CD4-positive, alpha-beta T cell treated with Interleukin-21 for 1 hour (primary cell): Measurements from ENCODE around the gene SMARCC1.

Experiments
- DNase-seq: peaks from one replicate; pipeline ENCODE4 v3.0.0-alpha.2; 2020

The SMARCC1 gene

GRCh38 chr3:47629770-47630169 lies 151.9 kb downstream of the SMARCC1 start:
- DNase-seq = no peak

DNA sequence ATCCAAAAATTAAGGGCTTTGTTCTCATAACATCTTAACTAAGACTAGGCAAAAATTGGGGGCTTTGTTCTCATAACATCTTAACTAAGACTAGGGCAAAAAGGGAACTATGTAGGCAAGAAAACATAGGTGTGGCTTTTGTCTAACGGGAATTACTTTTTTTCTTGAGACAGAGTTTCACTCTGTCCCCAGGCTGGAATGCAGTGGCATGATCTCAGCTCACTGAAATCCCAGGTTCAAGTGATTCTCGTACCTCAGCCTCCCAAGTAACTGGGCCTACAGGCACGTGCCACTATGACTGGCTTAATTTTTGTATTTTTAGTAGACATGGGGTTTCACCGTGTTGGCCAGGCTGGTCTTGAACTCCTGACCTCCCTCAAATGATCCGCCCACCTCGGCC lies 153.3 kb downstream of the SMARCC1 start:
- DNase-seq = no peak

- no peak for DNase-seq
Measured at GRCh38 chr3:47622671-47623461, 158.8 kb downstream of the SMARCC1 start.

DNA sequence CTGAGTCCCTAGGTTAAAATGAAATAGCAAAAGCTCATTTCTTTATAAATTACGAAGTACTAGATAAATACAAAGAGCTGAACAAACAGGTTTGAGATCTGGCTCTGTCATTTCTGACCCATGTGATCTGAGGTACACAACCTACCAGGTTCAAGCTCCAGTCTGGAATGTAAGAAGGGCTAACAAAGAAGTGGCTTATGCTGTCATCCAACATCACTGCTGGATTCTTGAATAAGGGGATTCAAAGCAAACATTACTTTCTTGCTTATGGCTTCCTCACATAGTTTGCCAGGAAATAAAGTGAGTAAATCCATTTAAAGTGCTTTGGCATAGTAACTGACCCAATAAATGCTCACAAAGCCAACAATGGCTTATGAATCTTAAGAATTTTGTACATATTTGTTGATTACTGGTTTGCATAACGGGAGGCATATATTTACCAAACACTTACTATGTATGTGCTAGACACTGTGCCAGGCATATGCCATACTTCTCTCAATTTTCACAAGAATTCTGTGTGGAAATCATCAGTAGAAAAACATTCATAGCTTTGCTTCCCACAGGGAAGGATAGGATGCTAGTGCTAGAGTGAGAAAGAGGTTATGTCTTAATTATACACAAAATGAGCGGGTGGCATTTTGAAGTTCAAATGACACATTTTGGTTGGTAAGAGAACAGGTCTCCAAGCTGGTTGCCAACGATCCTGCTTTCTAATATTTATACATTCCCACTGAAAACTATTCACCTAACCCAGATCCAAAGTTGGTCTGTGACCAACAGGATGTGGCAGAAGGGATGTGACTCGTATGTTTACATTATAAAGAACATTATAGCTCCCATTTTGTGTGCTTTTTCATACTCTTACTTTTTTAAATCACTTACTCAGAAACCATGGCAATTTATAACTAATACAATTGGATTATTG lies 164.3 kb downstream of the SMARCC1 start:
- no peak for DNase-seq

DNA sequence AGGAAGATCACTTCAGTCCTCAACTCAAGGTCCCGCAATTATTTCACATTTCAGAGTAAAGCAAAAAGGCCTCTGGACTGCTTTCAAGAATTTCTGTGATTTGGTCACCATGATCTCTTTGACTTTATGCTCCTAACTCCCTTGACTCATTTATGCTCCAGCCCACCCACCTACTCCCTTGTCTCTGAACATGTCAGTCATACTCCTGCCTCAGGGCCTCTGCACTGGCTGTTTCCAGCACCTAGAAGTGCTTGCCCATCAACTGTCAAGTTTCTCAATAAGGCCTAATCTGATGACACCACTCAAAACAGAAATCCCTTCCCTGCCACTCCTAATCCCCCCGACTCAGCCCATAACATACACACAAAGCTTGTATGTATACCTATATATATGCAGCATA lies 166.9 kb downstream of the SMARCC1 start:
- no peak for DNase-seq

DNA sequence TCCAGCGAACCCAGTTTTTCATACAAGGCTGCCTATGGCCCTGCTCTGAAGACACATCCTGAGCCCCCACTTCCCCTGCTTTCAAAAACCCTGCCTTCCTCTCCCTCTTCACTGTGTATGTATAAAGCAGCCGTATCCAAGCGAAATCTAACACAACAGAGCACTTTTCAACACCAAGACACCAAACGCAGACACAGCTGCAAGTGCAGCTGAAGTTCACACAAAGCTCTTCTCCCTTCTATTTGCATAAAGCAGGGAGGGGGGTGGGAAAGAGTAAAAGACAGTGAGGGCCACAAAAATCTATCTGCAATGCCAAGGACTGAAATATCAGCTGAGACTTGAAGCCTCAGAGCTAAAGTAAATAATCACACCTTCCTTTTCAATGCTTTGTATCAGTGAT lies 168.0 kb downstream of the SMARCC1 start:
- no peak for DNase-seq

DNA sequence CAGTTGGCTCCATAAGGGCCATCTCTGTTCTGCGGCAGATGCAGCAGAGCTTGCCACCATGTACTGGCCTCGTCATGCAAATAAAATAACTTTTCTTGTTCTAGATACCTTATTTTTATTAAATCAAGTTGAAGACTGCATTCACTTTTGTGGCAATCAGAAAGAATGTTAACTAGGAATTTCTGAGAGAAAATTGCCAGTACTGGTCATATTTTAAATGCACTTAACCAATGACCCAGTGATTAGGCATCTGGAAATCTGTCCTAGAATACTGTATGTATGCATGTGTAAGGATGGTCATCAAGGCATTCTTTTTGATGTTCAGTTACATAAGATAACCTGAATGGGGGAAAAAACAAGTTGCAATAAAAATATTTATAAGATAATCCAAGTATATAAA lies 168.8 kb downstream of the SMARCC1 start:
- no peak for DNase-seq

DNA sequence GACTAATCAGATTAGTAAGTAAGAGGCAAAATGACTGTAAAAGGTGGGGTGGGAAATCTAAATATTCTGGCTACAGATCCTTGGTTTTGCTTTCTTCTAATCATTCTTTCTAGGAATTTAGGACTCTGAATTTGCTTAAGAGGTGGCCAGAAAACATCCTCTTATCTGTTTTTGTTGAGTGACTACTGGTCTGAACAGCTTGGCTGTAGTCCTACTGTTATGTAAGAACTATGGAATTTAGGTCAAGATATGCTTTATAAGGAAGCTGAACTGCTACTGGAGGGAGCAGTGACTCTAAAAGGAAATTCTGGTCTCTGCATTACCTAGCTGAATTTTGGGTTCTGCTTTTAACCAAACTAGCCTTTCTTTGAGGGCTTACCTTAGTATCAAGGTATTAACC lies 169.5 kb downstream of the SMARCC1 start:
- no peak for DNase-seq

- DNase-seq = no peak
Measured at GRCh38 chr3:47611576-47611975, 170.1 kb downstream of the SMARCC1 start.

DNA sequence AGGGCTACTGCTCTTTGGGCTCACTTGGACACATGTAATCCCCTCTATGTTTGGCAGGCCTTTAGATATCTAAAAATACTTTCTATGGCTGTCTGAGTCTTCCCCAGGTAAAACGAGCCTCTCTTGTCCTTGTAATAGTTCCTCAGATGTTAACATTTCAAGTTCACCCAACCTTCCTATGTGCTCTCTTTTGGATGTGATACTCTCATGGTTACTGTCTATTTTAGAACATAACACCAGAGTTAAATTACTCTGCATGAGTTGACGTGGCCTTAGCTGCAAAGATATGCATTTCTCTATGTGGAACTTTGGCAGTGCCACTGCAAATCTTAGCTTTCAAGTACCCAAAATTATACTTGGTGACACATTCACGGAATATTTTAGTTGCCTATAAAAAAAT lies 171.1 kb downstream of the SMARCC1 start:
- DNase-seq = no peak

GRCh38 chr3:47607335-47607734 lies 174.4 kb downstream of the SMARCC1 start:
- DNase-seq = no peak

DNA sequence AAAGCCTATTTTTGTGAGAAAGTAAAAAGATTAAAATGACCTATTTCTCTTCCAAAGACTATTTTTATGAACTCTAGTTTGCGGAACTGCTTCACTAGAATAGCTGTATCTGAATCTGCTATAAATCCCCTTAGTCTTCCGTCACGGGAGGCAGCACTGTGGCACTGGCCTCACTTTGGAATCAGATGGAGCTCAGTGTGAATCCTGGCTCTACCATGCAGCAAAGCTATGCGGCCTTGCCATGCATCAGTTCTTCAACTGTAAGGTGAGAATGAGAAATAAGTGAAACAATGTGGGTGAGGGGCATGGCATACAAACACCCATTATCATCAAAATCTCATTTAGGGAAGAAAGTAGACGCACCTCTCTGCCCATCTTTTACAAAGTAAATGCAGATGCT lies 175.5 kb downstream of the SMARCC1 start:
- DNase-seq = no peak

GRCh38 chr3:47605652-47606051 lies 176.0 kb downstream of the SMARCC1 start:
- DNase-seq = no peak

DNA sequence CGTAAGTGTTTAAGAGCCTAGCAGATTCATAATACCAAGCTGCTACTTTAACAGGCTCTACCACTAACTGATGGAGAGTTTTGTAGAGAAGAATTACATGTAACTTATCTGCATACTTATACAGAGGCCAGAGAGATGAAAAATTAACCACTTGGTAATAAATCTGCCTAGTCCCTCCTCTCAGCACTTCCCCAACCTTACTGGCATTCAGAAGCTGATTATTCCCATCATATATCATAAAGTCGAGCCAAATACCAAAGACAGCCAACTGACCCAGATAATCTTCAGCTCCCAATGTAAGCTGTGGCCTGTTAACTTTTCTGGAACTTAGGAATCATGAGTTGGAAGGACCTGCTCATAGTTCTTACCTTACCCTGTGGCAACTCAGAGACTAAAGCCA lies 177.5 kb downstream of the SMARCC1 start:
- DNase-seq = no peak

DNA sequence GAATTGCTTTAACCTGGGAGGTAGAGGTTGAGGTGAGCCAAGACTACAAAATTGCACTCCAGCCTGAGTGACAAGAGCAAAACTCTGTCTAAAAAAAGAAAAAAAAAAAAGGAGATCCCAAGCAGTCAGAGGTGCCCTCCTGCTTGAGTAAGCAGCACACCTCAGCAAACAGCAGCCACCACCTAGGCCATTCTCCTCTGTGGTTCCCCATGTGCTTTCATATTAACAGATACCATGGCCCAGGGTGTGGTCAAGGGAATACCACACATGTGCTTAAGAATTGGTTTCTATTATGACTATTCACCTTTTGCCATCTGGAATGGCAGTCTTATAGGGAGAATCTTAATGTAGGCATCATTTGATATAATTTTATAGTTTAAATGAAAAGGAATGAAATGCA lies 178.4 kb downstream of the SMARCC1 start:
- DNase-seq = no peak

- DNase-seq = no peak
Measured at GRCh38 chr3:47601281-47601680, 180.4 kb downstream of the SMARCC1 start.

DNA sequence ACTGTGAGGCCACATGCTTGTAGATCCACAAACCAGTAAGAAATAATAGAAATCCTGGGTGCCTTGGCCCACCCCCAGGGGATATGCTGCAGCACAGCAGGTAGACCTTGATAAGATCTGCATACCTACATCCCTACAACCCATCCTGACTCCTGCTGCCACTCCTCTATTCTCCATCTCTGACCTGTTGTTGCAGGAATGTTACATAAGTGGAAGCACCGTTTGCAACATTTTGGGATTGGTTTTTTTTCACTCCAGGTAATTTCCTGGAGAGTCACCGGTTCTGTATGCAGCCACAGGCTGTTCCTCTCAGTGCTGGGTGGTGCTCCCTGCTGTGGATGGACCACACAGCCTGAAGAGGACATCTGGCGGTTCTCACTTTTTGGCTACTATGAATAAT lies 186.9 kb downstream of the SMARCC1 start:
- DNase-seq = no peak

DNA sequence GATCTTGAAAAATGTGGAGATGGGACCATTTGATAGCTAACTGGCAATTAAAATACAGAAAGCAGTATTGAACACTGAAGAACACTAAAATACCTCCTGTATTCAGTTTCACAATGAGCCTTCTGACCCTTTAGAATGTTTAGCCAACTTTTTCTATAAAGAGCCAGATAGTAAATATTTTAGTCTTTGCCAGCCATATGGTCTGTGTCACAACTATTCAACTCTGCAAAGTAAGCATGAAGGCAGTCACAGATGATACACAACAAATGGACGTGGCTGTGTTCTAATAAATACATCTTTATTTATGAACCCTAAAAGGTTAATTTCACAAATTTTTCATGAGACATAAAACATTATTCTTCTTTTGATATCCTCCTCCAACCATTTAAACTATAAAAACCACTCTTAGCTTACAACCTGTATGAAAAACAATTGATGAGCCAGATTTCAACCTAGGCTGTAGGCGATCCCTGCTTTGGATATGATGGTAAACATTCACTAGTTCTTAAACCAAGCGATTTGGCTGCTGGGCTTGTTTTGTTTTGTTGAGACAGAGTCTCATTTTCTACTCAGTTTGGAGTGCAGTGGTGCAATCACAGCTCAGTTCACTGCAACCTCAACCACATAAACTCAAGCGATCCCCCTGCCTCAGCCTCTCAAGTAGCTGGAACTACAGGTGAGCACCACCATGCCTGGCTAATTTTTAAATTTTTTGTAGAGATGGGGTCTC lies 189.5 kb downstream of the SMARCC1 start:
- DNase-seq = no peak

- no peak for DNase-seq
Measured at GRCh38 chr3:47590216-47590615, 191.5 kb downstream of the SMARCC1 start.

DNA sequence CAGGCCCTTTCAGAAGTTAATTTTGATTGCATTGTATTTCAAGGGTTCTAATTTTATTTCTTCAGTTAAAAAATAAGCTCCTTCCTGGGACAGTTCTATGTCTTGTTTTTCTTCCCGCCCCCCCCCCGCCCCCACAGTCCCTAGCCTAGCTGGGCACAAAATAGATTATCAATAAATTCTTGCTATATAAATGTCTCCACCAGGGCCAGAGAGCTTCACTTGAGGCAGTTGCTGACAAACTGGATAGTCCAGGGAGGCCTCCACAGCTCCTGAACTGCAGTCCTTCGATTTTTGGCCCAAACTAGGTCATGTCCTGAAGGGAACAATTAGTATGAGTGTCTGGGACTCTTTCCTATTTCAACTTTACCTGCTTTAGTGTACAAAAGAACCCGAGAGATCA lies 193.1 kb downstream of the SMARCC1 start:
- DNase-seq = no peak

GRCh38 chr3:47588053-47588452 lies 193.6 kb downstream of the SMARCC1 start:
- DNase-seq = no peak

DNA sequence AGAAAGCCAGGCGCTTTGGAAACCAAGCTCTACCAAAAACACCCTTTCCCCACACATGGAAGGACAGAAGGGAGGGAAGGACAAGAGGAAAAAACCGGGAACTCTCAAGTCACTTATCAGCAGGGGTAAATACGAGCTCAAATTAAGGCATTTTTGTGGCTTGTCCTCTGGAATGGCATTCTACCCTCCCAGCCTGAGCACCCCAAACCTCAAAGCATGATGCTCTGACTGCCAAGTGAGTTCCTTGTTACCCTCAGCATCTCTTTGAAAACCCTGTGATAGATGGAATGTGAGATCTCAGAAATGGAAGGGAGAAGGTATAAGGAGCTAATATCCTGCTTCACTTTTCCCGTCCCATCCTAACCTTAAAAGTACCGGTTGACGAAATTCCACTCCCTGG lies 194.9 kb downstream of the SMARCC1 start:
- DNase-seq = no peak

- DNase-seq = no peak
Measured at GRCh38 chr3:47583320-47584075, 198.2 kb downstream of the SMARCC1 start.
